HG03575 (cell line): ENCODE measurements around the gene ARHGAP27.
"Not testable (repeated sequence)": the region's sequence is repeated elsewhere in the genome, so short reads cannot be mapped to it uniquely, and the experiment has no call there.

Experiments
- ATAC-seq: cut with Tn5 transposase; IDR thresholded peaks from one replicate; pipeline ENCODE4 v1.9.1; 2021; ENCODE audit not compliant: unreplicated experiment, insufficient number of reproducible peaks, low FRiP score; ENCODE audit errors: extremely low read depth

Gene ARHGAP27

DNA sequence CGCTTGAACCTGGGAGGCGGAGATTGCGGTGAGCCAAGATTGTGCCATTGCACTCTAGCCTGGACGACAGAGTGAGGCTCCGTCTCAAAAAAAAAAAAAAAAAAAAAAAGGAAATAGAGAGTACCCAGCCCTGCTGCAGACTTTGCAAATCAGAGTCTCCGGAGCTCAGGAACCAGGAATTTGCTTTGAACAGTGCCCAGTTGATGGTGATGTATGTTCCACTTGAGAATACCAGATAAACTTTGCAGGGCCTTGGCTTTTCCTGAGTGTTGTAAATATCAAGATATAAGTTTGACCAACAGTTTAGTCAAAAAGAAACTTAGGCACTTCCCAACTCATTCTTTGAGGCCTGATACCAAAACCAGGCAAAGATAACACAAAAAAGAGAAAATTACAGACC lies 85.2 kb downstream of the ARHGAP27 start:
- ATAC-seq: no peak

DNA sequence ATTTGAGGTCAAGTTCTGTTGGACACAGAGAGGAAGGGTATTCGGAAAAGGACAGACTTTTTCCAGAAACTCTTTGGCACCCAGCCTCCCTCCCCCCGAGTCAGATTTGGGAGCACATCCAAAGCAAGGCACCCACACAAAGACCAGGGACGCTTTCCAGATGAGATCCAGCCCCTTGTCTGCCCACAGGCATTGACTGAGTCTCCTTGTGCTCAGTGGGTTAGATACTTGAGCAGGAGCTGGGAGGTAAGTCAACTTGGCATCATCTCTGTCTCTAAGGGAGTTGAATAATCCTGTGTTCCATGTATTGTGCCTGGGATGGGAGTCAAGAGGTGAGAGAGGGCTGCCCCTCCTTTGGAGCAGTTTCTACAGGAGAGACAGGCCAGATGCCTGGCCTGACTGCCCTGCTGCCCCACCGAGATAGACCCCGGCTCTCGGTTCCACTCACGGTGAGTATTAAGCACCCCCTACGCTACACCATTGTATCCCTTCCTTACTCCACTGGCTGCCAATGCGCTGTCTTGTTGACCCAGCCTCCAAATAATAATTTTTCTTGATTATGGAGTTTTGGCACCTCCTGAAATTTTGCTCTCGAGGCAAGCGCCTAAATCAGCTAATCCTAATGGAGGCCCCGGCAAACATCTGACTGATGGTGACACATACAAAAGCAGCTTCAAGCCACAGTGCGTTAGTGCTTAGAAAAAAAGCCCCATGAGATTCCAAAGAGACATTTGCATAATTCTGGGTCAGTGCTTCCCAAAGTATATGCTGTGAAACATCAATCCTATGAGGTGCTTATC lies 86.3 kb downstream of the ARHGAP27 start:
- ATAC-seq: no peak

DNA sequence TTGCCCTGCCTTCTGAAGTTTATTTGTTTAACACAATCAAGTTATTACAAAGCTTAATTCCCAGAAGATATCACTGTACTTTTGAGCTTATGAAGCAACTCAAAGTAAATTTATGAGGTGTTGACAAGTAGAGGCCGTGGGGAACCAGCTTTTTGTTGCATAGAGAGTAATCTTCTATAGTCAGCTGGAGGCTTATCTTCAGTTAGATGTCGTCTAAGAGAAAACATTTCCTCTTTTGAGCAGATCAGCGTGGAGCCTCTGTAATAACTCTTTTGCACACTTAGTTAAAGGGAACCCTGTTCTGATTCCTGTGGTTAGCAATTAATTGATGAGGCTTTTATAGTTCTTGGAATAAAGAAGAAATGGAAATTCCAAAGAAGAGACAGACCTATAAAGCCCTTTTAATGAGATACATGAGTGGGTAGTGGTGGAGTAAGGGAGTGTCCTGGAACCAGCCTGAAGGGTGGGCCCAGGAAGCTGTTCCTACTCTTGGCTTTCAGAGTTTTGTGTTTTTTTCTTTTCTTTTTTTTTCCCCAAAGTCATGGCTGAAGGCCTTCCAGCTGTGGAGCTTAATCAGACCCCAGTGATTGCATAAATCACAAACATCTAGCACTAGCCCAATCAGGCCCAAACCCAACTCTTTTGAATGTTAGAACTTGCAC lies 87.0 kb downstream of the ARHGAP27 start:
- ATAC-seq: no peak

DNA sequence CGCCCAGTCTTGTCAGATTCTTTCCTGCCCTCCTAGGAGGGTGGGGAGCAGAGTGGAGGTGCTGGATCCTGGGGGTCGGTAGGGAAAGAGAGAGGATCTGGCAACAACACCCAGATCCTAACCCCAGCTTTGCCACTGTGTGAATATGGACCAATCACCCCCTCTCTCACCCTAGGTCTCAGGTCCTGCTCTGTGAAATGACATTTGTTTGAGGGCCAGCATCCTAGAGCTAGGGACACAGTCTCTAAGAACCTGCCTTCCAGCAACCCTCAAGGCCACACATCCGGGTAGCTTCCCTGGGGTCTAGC lies 87.5 kb downstream of the ARHGAP27 start:
- no peak for ATAC-seq

DNA sequence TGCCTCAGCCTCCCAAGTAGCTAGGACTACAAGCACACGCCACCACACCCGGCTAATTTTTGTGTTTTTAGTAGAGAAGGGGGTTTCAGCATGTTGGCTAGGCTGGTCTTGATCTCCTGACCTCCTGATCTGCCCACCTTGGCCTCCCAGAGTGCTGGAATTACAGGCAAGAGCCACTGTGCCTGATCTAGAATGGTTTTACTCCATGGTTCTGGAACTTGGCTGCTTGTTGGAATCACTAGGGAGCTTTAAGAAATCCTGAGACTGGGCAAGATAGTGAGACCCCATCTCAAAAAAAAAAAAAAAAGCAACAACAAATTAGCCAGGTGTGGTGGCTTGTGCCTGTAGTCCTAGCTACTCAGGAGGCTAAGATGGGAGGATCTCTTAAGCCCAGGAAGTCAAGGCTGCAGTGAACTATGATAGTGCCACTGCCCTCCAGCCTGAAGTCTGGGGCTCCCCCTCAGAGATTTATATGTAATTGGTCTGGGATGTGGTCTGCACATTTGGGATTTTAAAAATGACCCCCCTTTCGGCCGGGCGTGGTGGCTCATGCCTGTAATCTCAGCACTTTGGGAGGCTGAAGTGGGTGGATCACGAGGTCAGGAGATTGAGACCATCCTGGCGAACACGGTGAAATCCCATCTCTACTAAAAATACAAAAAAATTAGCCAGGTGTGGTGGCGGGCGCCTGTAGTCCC lies 88.6 kb downstream of the ARHGAP27 start:
- ATAC-seq: not testable (repeated sequence)
